ENCODE results near the gene CLASP1.

GRCh38 chr2:121489911-121490583 lies 159.2 kb downstream of the CLASP1 start:
- no peak for TF ChIP-seq CTCF (IDR thresholded peaks at IDR 0.05; ENCODE audit: control extremely low read depth in 1 of 3, insufficient read depth in 1 of 3, low read depth in 1 of 3, low read length in 3 of 3)
- no peak for TF ChIP-seq EZH2 (IDR thresholded peaks at IDR 0.05; ENCODE audit: low read depth, low read length, severe bottlenecking)
- TF ChIP-seq CEBPB (IDR thresholded peaks at IDR 0.05; ENCODE audit: low read depth, low read length), result no peak
- no peak for TF ChIP-seq JUN (IDR thresholded peaks at IDR 0.05; ENCODE audit: low read depth, low read length)
- no peak for TF ChIP-seq ATF3 (IDR thresholded peaks at IDR 0.05; ENCODE audit: insufficient read depth, low read depth, low read length)
- TF ChIP-seq SIN3A (conservative IDR thresholded peaks at IDR 0.05 in 1 of 2, IDR thresholded peaks at IDR 0.05 in 1 of 2; ENCODE audit: low read depth in 1 of 2, low read length in 2 of 2), result no peak

Data from H1 (cell line).